Type B pancreatic cell (in vitro differentiated cells): ENCODE data around the gene LPAR6. TPM values are rescaled to one million over a fixed set of nuclear protein-coding genes. Genes with fewer than 3 reads are reported as not detected.
"Not testable (repeated sequence)": the region's sequence is repeated elsewhere in the genome, so short reads cannot be mapped to it uniquely, and the experiment has no call there.

ENCODE experiments used
- DNase-seq: peaks from one replicate; pipeline ENCODE4 v3.0.0; 2021; ENCODE audit warnings: mixed read lengths; ENCODE audit not compliant: unreplicated experiment; ENCODE audit errors: extremely low spot score
- H3K27ac Mint-ChIP-seq: 2 replicates; pipeline ENCODE4 v1.8.0; 2021; ENCODE audit warnings: mild to moderate bottlenecking, mixed read lengths
- H3K27me3 Mint-ChIP-seq: 2 replicates; pipeline ENCODE4 v1.8.0; 2021; ENCODE audit warnings: mixed read lengths
- H3K36me3 Mint-ChIP-seq: 2 replicates; pipeline ENCODE4 v1.8.0; 2021; ENCODE audit warnings: mixed read lengths
- H3K4me1 Mint-ChIP-seq: one replicate; pipeline ENCODE4 v1.8.0; 2021; ENCODE audit warnings: mixed read lengths; ENCODE audit not compliant: unreplicated experiment
- H3K4me3 Mint-ChIP-seq: 2 replicates; pipeline ENCODE4 v1.8.0; 2021; ENCODE audit warnings: mild to moderate bottlenecking, mixed read lengths
- H3K9me3 Mint-ChIP-seq: 2 replicates; pipeline ENCODE4 v1.8.0; 2021; ENCODE audit warnings: mixed read lengths
- long read RNA-seq: library from polyadenylated mRNA; unstranded; transcript quantifications from one replicate; pipeline ENCODE4 v2.0.0, GENCODE V29; 2020
- total RNA-seq: library from RNA; stranded (reverse); gene quantifications from 2 replicates; pipeline ENCODE4 v1.2.1, GENCODE V29; 2021; ENCODE audit warnings: low replicate concordance
- TF ChIP-seq, protein P1 (sequence below): fragments of 200-600 bp; sonication (generic); conservative IDR thresholded peaks from 2 replicates; pipeline ENCODE4 v1.5.0; 2021; ENCODE audit warnings: antibody characterized with exemption, mild to moderate bottlenecking

The LPAR6 gene, protein sequence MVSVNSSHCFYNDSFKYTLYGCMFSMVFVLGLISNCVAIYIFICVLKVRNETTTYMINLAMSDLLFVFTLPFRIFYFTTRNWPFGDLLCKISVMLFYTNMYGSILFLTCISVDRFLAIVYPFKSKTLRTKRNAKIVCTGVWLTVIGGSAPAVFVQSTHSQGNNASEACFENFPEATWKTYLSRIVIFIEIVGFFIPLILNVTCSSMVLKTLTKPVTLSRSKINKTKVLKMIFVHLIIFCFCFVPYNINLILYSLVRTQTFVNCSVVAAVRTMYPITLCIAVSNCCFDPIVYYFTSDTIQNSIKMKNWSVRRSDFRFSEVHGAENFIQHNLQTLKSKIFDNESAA
- 2.4 and 10.1 TPM in 2 replicates for total RNA-seq
- long read RNA-seq, partial matches to known transcripts: 16 of 17 reads
- long read RNA-seq, other reads (novel, unspliced or antisense): 0 of 17 reads

DNA sequence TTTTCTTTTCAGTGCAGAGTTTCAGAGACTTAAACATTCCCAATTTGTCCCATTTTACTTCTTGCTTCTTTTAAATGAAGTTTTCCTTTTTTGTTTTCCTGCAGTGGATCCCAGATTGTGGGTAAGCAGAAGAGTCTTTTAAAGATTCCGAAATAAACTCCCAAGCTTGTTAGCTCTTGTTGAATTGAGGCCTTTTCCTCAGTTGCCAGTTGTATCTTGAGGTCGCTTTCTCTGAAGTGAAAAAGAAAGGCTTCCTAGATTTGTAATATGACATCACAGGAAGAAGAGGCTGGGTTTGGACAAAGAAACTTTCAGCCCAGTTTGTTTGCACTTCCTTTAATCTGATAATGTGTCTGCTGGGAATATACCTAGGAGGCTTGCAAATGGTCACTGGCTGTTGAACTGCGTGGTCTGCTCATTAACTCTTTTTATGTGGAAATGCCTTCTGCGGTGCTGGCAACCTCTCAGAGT lies at the start of gene LPAR6:
Gene LPAR6 (minus strand): TSS at position 233 of the 471 bp plus-strand sequence. CDS start 690 bp downstream, outside the sequence.
- TF ChIP-seq, protein P1, sequence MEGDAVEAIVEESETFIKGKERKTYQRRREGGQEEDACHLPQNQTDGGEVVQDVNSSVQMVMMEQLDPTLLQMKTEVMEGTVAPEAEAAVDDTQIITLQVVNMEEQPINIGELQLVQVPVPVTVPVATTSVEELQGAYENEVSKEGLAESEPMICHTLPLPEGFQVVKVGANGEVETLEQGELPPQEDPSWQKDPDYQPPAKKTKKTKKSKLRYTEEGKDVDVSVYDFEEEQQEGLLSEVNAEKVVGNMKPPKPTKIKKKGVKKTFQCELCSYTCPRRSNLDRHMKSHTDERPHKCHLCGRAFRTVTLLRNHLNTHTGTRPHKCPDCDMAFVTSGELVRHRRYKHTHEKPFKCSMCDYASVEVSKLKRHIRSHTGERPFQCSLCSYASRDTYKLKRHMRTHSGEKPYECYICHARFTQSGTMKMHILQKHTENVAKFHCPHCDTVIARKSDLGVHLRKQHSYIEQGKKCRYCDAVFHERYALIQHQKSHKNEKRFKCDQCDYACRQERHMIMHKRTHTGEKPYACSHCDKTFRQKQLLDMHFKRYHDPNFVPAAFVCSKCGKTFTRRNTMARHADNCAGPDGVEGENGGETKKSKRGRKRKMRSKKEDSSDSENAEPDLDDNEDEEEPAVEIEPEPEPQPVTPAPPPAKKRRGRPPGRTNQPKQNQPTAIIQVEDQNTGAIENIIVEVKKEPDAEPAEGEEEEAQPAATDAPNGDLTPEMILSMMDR: no peak
- Mint-ChIP-seq H3K4me3 (peak within 1 kb of the TSS; percentile 95), H3K27me3 (no peaks in the 10 kb centered on the region), H3K9me3 (peaks cover 4% of the 10 kb centered on the region), H3K36me3 (peaks cover 23% of the 10 kb centered on the region), H3K4me1 (peaks cover 22% of the 10 kb centered on the region), H3K27ac (peak within 1 kb of the TSS; percentile 88)
- DNase-seq: no peak

DNA sequence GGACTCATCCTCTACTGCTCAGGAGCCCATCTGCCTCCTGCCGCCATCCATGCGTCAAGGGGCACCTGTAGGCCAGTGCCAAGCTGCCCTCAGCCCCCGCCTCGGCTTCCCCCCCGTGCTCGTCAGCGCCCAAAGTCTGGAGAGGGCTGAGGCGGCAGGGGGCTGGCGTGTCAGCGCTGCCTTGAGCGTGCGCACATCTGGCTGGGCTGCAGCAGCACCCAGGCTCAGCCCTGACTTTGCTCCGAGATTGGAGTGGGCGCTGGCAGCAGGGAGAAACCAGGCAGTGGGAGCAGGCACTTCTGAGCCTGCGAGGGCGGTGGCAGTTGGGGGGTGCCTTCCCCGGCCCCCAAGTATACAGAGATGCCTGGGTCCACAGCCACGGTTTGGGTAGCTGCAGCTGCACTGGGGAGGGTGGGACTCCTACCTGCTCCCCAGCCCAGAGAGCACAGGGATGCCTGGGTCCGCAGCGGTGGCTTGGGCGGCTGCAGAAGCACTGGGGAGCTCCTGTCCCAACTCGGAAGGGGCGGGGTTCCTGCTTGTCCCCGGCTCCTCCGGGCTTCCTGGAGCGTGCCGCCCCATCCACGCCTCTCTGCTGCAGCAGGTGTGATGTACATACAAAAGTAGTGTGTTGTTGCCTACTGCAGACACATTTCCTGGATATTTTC lies 44.8 kb upstream of the LPAR6 start:
- no peak overlapping the region for H3K27ac Mint-ChIP-seq
- no peaks in the 10 kb centered on the region for H3K27me3 Mint-ChIP-seq
- peaks cover 35% of the 10 kb centered on the region for H3K36me3 Mint-ChIP-seq
- H3K9me3 Mint-ChIP-seq: no peaks in the 10 kb centered on the region
- no peak for DNase-seq
- H3K4me1 Mint-ChIP-seq: peaks cover 8% of the 10 kb centered on the region
- no peak overlapping the region for H3K4me3 Mint-ChIP-seq
- TF ChIP-seq, protein P1: no peak

DNA sequence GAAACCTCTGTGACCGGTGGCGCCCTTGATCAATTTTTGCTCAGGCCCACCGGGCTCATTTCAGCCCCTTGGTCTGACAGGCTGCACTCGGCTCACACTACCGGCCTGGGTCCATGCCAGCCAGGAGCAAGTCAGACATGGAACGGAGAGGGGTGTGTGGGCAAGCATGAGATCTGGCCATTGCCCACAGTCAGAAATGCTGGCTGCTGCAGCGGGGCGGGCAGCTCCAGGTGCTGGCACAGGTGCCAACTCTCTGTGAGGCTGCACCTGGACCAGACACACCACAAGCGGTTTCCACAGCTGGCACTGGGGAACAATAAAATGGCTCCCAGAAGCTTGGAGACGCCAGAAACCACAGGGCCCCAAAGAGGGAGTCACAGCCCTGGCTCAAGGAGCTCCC lies 43.6 kb upstream of the LPAR6 start:
- Mint-ChIP-seq H3K4me3 (no peak overlapping the region), H3K36me3 (peaks cover 30% of the 10 kb centered on the region), H3K27ac (no peak overlapping the region), H3K4me1 (peaks cover 8% of the 10 kb centered on the region), H3K27me3 (no peaks in the 10 kb centered on the region), H3K9me3 (no peaks in the 10 kb centered on the region)
- no peak for DNase-seq
- TF ChIP-seq, protein P1: no peak

DNA sequence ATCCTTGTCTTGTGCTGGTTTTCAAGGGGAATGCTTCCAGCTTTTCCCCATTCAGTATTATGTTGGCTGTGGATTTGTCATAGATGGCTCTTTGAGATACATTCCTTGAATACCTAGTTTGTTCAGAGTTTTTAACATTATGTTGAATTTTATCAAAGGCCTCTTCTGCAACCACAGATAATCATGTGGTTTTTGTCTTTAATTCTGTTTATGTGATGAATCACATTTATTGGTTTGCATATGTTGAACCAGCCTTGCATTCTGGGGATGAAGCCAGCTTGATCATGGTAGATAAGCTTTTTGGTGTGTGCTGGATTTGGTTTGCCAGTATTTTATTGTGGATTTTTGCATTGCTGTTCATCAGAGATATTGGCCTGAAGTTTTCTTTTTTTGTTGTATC lies 38.3 kb upstream of the LPAR6 start:
- H3K9me3 Mint-ChIP-seq, H3K27me3 Mint-ChIP-seq, H3K27ac Mint-ChIP-seq, H3K4me1 Mint-ChIP-seq, DNase-seq, H3K4me3 Mint-ChIP-seq: not testable (repeated sequence)
- peaks cover 18% of the 10 kb centered on the region for H3K36me3 Mint-ChIP-seq

DNA sequence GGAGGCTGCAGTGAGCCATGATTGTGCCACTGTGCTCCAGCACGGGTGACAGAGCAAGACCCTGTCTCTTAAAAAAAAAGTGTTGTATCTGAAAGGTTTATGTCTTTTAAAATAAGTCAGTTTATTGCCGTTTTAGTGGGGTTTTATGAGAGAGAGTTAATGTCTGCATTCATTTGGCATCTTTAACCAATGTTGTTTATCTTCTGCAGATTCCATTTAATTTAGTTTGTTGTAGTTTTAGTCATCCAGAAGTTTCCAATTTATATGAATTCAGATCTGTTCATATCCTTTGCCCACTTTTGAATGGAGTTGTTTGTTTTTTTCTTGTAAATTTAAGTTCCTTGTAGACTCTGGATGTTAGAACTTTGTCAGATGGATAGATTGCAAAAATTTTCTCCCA lies 36.7 kb upstream of the LPAR6 start:
- TF ChIP-seq, protein P1: no peak
- DNase-seq: no peak
- Mint-ChIP-seq H3K36me3 (peaks cover 16% of the 10 kb centered on the region), H3K9me3 (no peaks in the 10 kb centered on the region), H3K4me1 (peaks cover 8% of the 10 kb centered on the region), H3K4me3 (no peak overlapping the region), H3K27me3 (no peaks in the 10 kb centered on the region), H3K27ac (no peak overlapping the region)
